ENCODE measurements around the gene AKAP9.
"Not testable (repeated sequence)": the region's sequence is repeated elsewhere in the genome, so short reads cannot be mapped to it uniquely, and the experiment has no call there.

Gene AKAP9

GRCh38 chr7:91945476-91945875 lies 4.8 kb downstream of the AKAP9 start:
- no peak for DNase-seq (ENCODE audit: low read depth in 3 of 3)

GRCh38 chr7:91946549-91946948 lies 5.9 kb downstream of the AKAP9 start:
- no peak for DNase-seq (ENCODE audit: low read depth in 3 of 3)

- no peak for DNase-seq (ENCODE audit: low read depth in 3 of 3)
These were observed 7.3 kb downstream of the AKAP9 start for GRCh38 chr7:91947948-91948347.

GRCh38 chr7:91949221-91950009 lies 8.8 kb downstream of the AKAP9 start:
- DNase-seq (ENCODE audit: low read depth in 3 of 3): no peak

- DNase-seq (ENCODE audit: low read depth in 3 of 3): no peak
These were observed 13.0 kb downstream of the AKAP9 start for GRCh38 chr7:91953618-91954017.

- not testable (repeated sequence) for DNase-seq (ENCODE audit: low read depth in 3 of 3)
These were observed 15.8 kb downstream of the AKAP9 start for GRCh38 chr7:91956464-91956863.

GRCh38 chr7:91957232-91957631 lies 16.6 kb downstream of the AKAP9 start:
- DNase-seq (ENCODE audit: low read depth in 3 of 3): no peak

GRCh38 chr7:91957823-91958222 lies 17.2 kb downstream of the AKAP9 start:
- DNase-seq (ENCODE audit: low read depth in 3 of 3): no peak

- no peak for DNase-seq (ENCODE audit: low read depth in 3 of 3)
These were observed 18.4 kb downstream of the AKAP9 start for GRCh38 chr7:91959023-91959422.

- no peak for DNase-seq (ENCODE audit: low read depth in 3 of 3)
These were observed 21.2 kb downstream of the AKAP9 start for GRCh38 chr7:91961816-91962215.

- no peak for DNase-seq (ENCODE audit: low read depth in 3 of 3)
These were observed 21.8 kb downstream of the AKAP9 start for GRCh38 chr7:91962419-91962818.

- not testable (repeated sequence) for DNase-seq (ENCODE audit: low read depth in 3 of 3)
These were observed 26.9 kb downstream of the AKAP9 start for GRCh38 chr7:91967513-91967912.

- DNase-seq (ENCODE audit: low read depth in 3 of 3): no peak
These were observed 33.0 kb downstream of the AKAP9 start for GRCh38 chr7:91973639-91974038.

- DNase-seq (ENCODE audit: low read depth in 3 of 3): no peak
These were observed 33.4 kb downstream of the AKAP9 start for GRCh38 chr7:91974066-91974465.

GRCh38 chr7:91976743-91977142 lies 36.1 kb downstream of the AKAP9 start:
- DNase-seq (ENCODE audit: low read depth in 3 of 3): no peak

GRCh38 chr7:91979590-91979989 lies 38.9 kb downstream of the AKAP9 start:
- no peak for DNase-seq (ENCODE audit: low read depth in 3 of 3)

GRCh38 chr7:91982352-91982751 lies 41.7 kb downstream of the AKAP9 start:
- not testable (repeated sequence) for DNase-seq (ENCODE audit: low read depth in 3 of 3)

- DNase-seq (ENCODE audit: low read depth in 3 of 3): no peak
These were observed 47.6 kb downstream of the AKAP9 start for GRCh38 chr7:91988213-91988612.

GRCh38 chr7:91993976-91994375 lies 53.3 kb downstream of the AKAP9 start:
- DNase-seq (ENCODE audit: low read depth in 3 of 3): no peak

- DNase-seq (ENCODE audit: low read depth in 3 of 3): no peak
These were observed 54.9 kb downstream of the AKAP9 start for GRCh38 chr7:91995391-91996105.

GRCh38 chr7:91999631-92000565 lies 59.2 kb downstream of the AKAP9 start:
- no peak for DNase-seq (ENCODE audit: low read depth in 3 of 3)

- DNase-seq (ENCODE audit: low read depth in 3 of 3): no peak
These were observed 62.1 kb downstream of the AKAP9 start for GRCh38 chr7:92002720-92003119.
